Activated naive CD4-positive, alpha-beta T cell (primary cell): Measurements from ENCODE around the gene KRTAP12-4.
"Not testable (repeated sequence)": the region's sequence is repeated elsewhere in the genome, so short reads cannot be mapped to it uniquely, and the experiment has no call there.

Experiments used
- DNase-seq, 4 experiments: peaks; one replicate each; lab custom pipeline; 2025; lab: John Stamatoyannopoulos, UW

KRTAP12-4 gene

DNA sequence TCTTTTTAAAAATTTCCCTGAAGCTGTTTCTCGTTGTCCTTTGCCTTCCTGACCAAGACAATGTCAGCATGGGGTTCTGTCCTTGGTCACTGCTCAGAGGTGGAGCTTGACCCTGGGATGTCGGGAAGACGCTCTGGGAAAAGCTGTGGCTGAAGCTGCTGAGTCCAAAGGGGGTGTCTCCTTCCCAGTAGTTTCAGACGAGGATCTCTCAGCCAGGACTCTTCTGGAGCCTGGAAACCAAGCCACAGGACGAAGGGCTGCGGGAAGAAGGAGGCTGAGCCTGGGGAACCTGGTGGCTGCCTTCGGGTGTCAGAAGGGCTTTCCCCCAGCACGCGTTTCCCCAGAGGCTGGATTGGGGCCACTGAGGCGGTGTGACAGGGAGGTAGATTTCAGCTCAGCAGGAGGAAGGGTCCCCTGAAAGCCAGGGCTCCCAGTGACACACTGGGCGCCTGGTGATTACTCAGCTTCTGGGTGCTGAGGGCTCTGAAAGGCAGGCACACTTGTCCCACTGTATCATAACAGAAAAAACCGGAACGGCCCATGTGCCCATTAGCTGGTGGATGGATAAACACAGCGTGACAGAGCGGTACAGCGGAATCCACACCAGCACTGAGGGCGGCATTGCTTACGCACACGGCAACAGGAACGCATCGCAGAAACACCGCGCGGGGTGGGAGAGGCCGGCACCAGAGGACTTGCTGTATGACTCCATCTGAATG lies 32.5 kb upstream of the KRTAP12-4 start:
- DNase-seq = no peak

DNA sequence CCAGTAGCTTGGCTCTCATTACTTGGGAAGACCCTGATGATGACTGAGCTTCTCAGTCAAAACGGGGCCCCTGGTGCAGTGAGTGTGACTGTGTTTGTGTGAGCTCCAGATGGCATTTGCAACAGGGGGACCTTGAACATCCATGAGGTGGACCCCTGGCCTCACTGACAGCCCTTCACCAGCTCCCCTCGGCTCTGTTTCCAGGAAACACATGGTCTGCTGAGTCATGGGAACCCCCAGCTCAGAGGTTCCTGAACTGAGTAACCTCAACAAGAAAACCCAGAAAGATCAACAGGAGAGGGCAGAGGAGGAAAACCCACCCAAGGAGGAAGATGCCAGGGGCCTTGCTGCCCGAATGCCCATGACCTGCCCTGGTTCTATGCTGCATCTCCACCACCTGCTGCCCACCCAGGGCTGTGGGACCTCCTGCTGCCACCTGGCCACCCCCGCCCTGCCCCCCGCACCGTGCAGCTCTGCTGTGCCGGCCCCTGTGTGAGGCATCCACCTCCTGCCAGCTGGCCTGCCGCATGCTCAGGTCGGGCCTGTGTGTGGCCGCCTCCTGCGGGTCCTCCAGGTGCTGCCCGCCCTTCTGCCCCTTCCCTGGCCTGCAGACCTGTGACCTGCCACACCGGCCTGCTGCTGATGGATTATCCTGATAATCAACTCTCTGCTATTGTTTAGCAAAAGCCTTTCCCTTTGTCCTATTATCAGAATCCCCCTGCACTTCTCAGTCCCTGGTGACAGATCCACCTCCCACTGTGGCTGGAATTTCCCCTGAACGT lies 31.7 kb upstream of the KRTAP12-4 start:
- DNase-seq = no peak

DNA sequence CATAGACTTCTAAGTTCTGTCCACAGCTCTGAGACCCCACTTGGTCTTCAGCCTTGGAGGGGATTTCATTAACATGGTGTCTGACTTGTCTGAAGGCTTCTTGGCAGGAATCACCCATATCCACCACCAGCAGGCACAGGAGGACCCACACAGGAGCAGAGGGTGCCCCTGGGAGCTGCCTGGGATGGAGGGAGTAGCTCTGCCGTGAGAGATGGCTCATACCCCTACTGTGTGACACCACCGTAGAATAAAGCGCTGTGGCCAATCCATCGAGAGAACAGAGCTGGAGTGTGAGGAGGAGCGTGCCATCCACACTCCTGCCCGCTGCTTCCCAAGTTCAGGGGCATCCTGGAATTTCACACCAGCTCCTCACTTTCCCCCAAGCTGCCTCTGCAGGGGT lies 30.6 kb upstream of the KRTAP12-4 start:
- not testable (repeated sequence) for DNase-seq

DNA sequence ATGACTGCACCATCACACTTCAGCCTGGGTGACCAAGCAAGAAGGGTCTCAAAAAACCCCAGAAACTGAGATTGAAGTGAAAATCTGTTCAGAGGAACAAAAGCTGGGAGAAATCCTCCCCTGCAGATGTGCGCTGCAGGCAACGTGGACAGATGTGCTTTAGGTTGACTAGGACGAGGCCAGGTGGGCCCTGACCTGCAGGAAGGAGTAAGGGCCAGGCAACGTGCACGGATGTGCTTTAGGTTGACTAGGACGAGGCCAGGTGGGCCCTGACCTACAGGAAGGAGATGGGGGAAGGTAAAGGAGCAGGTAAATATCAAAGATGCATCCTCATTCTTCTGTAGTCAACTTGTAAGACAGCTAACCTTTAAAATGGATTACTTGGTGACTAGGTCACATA lies 30.0 kb upstream of the KRTAP12-4 start:
- no peak for DNase-seq

DNA sequence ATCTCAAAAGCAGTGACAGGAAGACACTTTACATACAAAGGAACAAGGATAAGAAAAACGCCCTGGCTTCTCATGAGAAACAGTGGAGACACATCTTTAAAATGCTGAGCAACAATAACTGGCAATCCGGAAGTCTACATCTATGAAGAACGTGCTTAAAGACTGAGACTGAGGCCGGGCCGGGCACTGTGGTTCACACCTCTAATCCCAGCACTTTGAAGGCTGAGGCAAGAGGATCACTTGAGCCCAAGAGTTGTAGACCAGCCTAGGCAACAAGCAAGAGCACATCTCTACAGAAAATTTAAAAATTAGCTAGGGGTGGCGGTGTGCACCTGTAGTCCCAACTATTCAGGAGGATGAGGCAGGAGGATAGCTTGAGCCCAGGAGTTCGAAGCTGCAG lies 29.6 kb upstream of the KRTAP12-4 start:
- no peak for DNase-seq

DNA sequence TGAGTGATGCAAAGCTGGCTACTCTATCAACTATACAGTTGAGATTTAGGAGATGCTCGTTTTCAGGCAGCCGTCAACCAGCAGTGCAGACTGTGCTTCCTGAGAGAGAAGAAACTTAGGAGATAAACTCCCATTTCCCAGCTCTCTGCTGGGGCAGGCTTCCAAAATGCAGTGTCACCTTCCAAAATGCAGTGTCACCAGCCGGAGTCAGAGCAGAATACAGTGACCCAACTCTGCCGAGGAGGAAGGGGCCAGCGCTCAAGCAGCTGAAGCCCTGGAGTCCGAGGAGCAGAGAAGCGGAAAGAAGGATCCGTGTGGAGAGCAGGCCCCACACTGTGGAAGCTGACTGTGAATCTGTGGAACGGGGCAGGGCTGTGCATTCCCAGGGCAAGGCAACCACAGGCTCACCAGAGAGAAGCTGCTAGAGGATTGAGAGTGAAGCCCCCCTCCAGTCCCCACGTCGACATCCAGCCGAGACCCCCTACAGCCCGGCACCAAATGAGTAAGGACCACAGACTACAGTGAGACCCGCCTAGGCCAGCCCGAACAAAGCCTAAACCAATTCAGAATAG lies 28.2 kb upstream of the KRTAP12-4 start:
- DNase-seq = no peak

DNA sequence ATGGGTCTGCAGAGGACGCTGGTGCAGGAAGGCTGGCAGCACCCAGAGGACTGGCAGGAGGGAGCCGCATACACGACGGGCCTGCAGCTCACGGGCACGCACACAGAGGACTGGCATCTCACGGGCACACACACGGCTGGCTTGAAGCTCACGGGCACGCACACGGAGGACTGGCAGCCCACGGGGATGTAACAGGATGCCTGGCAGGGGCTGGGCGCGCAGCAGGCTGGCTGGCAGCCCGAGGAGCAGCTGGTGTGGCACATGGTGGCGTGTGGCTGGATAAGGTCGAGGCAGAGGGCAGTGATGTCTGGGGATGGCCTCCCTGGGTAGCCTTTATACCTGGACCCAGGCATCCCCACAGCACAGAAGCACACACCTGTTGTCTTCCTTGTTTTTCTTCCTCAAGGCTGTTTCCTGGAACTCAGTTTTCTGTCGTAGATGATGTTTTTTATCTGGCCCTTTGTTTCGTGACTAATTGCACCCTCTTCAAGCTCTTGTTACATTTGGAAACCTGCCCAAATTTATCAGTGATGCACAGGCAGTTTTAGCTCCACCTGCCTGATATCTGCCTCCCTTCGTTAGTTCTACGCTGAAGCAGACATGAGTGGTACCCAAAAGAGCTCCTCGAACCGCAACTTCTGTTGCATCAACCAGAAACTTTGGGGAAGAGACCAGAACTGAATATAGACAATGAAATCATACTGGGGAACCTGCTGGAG lies 27.6 kb upstream of the KRTAP12-4 start, which contains the start of gene KRTAP12-1:
TSS of gene KRTAP12-1 (minus strand) at position 303 of the 719 bp plus-strand sequence. CDS start at position 263, 40 bp downstream.
- no peak for DNase-seq

DNA sequence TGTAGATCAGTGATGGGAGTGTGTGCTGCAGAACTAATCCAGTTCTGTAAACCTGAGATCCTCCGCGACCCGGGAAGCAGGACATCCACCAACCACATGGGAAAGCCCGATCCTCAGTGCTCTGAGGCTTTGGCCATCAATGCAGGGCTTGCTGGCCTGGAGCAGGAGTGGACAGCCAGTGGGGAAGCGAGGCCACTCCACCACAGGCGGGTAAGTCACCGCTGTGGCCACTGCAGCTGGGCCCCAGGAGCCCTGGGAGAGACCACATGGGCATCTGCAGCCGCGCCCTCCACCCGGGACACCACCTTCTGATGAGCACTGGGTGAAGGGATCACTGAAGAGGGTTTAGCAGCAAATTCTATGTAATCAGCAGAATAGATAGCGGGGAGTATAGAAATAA lies 26.7 kb upstream of the KRTAP12-4 start:
- no peak for DNase-seq

DNA sequence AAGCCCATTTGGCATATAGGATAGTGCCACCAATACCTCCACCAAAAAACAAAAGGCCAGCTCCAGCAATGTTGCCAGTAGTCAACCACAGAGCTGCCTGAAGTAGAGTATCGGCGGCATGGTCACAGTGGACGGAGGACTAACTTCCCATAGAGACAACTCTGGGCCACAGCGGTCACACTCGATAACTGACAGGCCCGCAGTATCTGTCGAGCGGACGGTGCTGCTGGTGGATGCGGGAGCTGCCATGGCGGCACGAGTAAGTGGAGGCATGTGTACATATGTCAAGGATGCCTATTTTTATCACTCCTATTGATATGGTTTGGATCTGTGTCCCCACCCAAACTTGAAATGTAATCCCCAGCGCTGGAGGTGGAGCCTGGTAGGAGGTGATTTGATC lies 23.4 kb upstream of the KRTAP12-4 start:
- DNase-seq = no peak

DNA sequence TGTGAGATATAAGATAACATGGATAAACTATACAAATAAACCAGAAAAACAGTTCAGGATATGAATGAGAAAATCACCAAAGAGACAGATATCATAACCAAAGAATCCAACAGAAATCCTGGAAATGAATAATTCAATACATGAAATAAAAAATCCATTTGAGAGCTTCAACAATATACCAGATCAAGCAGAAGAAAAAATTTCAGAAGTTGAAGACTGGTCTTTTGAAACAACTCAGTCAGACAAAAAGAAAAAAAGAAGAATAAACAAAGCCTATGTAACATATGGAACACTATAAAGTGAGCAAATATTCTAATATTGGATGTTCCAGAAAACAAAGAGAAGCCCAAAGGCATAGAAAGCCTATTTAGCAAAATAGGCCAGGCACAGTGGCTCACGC lies 17.5 kb upstream of the KRTAP12-4 start:
- no peak for DNase-seq

DNA sequence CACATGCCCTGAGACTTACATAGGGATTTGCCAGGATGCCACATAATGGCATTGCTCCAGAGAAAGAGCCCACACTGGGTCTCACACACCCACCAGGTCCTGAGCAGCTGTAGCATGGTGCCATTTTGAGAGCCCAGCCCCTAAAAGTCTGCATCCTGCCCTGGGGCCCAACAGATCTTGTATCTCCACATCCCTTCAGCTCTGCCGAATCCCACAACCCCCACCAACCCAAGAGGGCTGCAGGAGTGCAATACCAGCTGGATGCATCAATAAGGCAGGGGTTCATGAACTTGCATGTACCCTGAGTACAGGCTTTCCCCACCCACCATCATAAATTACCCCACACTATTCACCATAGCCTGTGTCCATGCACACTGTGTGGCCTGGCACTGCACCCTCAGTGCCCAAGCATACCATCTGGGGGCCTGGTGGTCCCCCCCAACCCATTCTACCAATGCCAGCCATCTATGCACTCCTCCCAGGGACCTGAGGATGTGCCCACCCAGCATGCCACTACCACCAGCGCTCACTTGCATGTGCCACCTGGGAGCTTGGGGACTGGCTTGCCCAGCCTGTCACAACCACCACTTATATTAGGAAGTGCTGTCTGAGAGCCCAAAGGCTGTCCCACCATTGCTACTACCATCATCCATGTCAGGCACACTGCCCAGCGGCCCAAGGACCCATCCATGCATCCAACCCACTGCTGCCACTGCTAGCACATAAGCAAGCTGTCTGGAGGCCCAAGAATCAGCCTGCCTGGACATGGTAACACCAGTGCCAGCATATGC lies 16.4 kb upstream of the KRTAP12-4 start:
- DNase-seq = no peak

DNA sequence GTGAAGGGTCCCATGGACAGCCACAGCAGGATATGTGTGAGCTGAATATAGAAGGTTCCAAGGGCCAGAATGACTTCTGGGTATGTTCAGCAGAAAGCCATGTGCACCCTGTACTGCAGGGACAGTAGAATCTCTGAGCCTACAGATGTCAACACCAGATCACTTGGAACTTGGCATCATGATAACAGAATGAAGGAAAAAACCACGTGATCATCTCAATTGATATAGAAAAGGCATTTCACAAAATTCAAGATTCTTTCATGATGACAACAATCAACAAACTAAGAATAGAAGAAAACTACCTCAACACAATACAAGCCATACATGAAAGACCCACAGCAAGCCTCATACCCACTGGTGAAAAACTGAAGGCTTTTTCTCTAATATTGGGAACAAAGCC lies 13.2 kb upstream of the KRTAP12-4 start:
- DNase-seq = no peak

DNA sequence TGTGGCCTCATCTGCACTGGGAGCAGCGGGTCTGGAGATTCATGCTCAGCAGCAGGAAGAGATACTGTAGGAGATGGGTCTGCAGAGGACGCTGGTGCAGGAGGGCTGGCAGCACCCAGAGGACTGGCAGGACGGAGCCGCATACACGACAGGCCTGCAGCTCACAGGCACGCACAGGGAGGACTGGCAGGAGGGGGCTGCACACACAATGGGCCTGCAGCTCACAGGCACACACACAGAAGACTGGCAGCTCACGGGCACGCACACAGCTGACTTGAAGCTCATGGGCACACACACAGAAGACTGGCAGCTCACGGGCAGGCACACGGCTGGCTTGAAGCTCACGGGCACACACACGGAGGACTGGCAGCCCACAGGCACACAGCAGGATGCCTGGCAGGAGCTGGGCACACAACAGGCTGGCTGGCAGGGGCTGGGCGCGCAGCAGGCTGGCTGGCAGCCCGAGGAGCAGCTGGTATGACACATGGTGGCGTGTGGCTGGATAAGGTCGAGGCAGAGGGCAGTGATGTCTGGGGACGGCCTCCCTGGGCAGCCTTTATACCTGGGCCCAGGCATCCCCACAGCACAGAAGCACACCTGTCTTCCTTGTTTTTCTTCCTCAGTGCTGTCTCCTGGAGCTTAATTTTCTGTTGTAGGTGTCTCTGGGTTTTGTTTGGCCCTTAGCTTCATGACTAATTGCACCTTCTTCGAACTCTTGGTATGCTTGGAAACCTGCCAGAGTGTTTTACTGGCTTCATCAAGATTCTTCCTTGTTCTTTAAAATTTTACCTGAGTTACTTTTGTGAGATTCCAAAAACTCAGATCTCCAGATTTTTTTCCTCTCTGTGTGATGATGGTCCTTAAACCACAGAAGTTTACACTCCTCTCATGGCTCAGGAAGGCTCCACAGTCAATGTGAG lies 12.2 kb upstream of the KRTAP12-4 start, which contains the start of gene KRTAP12-2:
TSS of gene KRTAP12-2 (minus strand) at position 527 of the 920 bp plus-strand sequence. CDS start at position 486, 41 bp downstream.
- DNase-seq = no peak

DNA sequence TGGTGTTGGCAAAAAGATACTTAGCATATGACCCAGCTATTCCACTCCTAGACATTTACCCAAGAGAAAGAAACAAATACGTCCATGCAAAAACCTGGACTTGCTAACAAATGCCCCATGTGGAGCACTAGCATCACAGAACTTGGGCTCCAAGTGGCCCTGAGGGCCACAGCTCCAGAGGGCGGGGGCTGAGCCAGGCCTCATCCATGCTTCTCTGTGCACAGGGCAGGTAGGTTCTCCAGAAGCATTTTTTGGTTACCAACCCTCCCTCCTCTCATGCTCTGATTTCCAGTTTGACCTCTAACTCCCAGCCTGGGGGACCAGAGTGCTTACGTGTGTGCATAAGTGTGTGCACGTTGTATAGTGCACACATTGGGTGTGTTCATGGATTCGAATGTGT lies 10.2 kb upstream of the KRTAP12-4 start:
- no peak for DNase-seq

DNA sequence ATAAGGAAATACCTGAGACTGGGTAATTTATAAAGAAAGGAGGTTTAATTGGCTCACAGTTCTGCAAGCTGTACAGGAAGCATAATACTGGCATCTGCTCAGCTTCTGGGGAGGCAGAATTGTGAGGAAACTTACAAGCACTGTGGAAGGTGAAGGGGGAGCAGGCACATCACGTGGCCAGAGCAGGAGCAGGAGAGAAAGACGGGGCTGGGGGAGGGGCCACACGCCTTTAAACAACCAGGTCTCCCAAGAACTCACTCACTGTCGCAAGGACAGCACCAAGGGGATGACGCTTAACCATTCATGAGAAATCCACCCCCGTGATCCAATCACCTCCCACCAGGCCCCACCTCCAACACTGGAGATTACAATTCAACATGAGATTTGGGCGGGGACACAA lies 7.1 kb upstream of the KRTAP12-4 start:
- not testable (repeated sequence) for DNase-seq

DNA sequence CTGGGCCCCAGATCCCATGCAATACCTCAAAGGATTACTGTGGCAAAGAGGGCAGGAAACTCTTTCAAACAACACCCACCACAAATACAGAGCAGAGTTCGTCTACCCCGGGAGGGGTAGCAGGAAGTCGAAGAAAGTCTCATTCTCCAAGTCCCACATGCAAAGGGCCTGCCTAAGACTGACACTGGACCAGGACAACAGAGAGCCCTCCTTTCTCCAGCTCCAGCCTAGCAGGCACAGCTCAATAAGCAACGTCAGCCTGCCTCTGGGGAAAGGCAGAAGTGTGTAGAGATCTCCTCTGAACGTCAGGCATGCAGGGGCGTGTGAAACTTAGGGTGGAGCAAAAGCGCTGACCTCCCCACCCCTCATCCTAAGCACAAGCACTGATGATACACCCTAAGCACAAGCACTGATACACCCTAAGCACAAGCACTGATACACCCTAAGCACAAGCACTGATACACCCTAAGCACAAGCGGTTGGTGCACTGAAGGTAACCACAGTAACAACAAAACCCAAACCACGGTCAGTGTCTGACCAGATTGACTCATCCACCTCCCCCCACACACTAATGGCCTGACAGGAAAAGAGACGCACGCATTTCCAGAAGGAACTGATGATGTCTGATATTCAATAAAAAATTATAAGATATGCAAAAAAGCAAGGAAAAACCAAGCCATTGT lies 4.6 kb upstream of the KRTAP12-4 start:
- DNase-seq = no peak

DNA sequence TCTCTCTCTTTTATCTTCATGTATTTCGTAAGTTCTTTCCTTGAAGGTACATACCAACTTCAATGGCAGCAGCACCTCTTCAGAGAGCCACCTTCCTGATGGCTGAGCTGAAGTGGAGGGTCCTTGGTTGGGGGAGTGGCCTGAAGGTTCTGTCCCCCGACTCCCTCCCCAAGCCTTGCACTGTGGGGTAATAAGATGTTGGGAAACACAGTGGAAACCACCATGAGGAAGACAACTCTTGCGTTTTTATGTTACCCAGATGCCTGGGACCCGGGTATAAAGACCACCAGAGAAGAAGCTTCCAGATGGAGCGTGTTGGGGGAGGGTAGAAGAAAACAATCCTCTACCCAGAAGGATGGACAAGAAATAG lies 4.1 kb upstream of the KRTAP12-4 start:
- DNase-seq = no peak

DNA sequence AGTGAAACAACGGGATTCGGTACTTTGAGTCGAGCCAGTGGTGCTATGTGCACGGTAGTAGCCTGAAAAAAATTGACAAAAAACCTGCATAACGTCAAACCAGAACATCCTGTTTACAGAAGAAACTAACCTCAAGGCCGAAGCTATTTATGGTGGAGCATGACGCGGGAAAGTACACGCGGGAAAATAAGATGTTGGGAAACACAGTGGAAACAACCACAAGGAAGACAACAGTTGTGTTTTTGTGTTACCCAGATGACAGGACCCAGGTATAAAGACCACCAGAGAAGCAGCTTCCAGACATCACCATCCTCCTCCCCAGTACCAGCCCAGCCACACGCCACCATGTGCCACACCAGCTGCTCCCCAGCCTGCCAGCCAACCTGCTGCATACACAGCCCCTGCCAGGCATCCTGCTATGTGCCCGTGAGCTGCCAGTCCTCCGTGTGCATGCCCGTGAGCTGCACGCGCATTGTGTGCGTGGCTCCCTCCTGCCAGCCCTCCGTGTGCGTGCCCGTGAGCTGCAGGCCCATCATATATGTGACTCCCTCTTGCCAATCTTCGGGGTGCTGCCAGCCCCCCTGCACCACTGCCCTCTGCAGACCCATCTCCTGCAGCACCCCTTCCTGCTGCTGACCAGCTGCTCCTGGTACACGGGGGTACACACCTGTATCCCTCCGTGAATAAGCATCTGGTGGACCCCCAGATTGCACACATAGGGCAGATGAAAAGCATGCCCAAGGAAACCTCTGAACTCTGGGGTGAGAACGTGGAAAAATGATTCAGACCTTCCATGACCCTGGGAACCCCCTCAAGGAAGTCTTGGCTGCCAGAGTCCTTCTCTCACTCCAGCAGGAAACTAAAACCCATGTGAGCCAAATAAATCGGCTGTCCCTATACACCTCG lies 3.4 kb upstream of the KRTAP12-4 start, which contains the start of gene KRTAP12-3:
TSS of gene KRTAP12-3 (plus strand) at position 298 of the 906 bp plus-strand sequence. CDS start at position 346, 48 bp downstream.
- DNase-seq = peak in 2 of 4 experiments; percentile 23 to 33

DNA sequence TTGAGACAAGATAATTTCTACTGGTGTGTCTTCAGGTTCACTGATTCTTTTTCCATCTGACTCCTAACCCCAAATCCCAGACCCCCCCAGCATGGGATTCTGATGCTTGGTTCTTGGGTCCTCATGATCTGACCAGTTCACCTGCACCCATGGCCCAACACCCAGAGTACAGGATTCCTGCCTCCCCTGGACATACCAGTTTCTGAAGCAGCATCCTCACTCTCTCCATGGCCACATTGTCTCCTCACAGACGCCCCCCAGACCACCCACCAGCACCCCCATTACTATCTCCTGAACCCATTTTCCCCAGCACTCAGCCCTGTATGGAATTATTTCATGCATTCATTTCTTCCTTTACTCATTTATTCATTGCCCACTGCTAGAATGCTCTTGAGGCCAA lies 2.4 kb upstream of the KRTAP12-4 start:
- DNase-seq = no peak
